Hematopoietic multipotent progenitor cell treated with erythropoietin and hydrocortisone succinate and interleukin-3 and kit ligand, for 17 days (in vitro differentiated cells): ENCODE results near the gene SDR42E2.
"Not testable (repeated sequence)": the region's sequence is repeated elsewhere in the genome, so short reads cannot be mapped to it uniquely, and the experiment has no call there.

ENCODE experiments used
- DNase-seq: peaks from one replicate; pipeline ENCODE4 v3.0.0-alpha.2; 2015; ENCODE audit warnings: low spot score

The SDR42E2 gene

GRCh38 chr16:22213801-22214200, 51.5 kb downstream of the SDR42E2 start:
- no peak for DNase-seq

GRCh38 chr16:22214402-22214801, 52.1 kb downstream of the SDR42E2 start:
- DNase-seq: no peak

DNA sequence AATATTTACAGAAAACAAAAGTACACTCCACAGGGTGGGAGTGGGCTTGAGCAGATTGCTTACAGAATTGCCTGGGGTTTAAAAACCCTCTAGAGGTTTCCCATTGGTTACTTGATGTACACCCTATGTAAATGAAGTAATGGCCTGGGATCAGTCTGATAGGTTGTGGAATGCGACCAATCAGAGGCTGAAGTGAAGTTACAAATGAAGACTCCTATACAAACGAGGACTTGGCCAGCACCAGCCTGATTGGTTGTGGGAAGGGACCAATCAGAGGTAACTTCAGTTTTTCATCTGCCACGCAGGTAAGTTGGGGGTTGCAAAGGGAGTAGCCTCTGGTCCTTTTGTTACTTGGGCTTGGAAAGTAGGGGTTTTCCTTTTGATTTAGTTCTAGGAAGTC, 52.6 kb downstream of the SDR42E2 start:
- peak; percentile 19 for DNase-seq

GRCh38 chr16:22216191-22216831, 54.0 kb downstream of the SDR42E2 start:
- DNase-seq: peak; percentile 43

GRCh38 chr16:22216832-22217225, 54.5 kb downstream of the SDR42E2 start:
- DNase-seq: not testable (repeated sequence)

DNA sequence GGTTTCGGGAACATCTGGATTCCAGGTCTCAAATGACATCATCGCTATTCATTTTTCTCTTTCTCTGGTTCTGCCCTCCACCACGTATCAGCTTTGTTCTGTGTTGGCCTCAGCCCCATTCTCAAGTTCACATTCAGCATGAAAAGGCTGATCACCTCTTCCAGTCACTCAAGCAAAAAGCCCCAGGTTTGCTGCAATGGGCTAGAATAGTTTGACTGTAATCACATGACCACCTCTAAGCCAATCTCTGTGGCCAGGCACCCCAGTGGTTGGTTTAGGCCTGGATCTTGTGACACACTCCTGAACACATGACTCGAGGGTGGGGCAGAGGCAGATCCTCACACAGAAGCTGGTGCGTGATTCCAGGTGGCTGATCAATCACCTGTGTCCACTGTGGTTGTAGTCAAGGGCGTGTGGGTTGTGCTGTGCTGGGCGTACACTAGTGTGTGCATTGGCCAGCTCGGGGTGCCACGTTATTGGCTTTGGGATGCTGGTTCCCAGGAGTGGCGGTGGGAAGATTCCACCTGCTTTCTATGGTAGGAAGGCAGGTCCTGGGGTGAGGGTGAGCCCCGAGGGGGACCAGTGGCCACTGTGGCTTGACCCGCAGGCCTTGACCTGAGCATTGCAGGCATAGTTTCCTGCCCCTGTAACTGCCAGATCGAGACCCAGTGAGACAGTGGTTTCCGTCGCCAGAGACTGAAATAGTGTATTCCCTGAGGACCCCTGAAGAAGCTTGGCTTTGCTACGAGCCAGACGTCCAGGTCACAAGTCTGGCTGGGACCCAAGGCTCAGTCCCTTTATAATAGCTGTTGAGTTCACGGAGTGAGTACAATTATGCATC, 55.8 kb downstream of the SDR42E2 start:
- peak; percentile 64 for DNase-seq

DNA sequence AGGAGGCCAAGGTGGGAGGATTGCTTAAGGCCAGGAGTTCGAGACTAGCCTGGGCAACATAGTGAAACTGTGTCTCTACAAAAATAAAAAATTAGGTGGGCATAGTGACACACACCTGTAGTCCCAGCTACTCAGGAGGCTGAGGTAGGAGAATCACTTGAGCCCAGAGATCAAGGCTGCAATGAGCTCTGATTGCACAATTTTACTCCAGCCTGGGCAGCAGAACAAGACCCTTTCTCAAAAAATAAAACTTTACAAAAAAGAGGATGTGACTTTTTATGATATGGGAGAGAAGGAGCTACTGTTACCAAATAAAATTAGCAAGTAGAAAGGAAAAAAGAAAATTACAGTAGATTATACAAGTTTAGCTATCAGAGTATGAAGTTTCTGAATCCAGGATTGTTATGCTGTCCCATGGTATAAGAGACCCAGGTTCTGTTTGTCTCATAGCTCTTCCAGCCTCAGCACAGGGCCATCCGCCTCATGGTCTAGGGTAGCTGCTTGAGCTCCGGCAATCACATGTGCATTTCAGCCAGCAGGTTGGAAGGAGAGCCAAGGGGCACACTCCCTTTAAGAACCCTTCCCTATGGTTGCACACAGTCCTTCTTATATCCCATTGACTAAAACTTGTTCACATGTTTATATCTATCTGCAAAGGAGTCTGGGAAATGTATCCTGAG, 57.2 kb downstream of the SDR42E2 start:
- no peak for DNase-seq

DNA sequence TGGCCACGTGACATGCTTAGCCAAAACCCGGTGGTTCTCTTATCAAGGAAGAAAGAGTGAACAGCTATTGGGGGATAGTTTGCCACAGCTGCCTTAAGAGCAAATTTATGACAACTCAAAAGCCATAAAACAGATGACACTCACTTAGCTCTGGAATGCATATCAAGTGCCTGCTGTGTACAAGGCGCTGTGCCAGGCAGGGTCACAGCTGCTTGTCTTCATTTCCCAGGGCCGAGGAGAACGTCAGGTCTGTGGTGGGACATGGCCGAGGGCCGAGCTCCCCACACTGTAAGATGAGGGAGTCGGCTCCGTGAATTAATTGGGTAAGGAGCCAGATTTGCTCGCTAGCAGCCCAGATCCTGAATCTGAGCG, 57.7 kb downstream of the SDR42E2 start:
- no peak for DNase-seq

- no peak for DNase-seq
Observed at GRCh38 chr16:22220714-22221113, 58.4 kb downstream of the SDR42E2 start.

DNA sequence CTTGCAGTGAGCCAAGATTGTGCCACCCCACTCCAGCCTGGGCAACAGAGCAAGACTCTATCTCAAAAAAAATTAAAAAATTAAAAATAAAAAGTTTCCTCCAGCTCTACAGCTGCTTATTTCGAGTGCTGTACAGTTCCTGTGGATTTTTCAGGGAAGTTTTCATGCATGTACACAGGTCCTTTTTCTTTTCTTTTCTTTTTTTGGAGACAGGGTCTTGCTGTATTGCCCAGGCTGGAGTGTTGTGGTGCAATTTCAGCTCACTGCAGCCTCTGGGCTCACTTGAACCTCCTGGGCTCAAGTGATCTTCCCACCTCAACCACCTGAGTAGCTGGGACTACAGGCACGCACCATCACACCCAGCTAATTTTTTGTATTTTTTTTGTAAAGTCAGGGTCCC, 59.7 kb downstream of the SDR42E2 start:
- DNase-seq: no peak

DNA sequence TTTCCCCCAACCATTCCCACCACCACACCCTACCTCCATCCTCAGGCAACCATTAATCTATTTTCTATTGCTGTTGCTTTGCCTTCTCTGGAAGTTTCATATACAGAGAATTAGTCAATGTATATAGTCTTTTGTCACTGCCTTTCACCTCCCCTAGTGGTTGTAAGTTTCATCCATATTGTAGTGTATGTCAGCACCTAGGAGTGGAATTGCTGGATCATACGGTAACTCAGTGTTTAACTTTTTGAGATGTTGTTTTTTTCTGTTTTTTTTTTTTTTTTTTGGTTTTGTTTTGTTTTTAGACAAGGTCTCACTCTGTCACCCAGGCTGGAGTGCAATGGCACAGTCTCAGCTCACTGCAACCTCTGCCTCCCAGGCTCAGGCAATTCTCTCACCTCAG, 60.7 kb downstream of the SDR42E2 start:
- DNase-seq: no peak

DNA sequence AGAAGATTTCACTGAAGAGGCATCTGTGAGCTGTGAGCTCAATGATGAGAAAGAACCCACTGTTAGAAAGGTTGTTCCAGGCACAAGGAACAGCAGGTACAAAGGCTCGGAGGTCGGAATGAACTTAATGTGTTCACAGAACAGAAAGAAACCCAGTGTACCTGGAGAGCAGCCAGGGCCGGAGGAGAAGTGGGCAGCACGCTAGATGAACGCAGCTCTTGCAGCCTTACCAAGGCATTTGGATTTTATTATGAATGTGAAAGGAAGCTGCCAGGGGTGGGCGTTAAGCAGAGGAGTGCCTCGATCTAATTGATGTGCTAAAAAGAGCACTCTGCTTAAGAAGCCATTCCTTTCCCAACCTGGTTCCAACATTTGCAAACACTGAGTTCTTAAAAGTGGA, 62.8 kb downstream of the SDR42E2 start:
- no peak for DNase-seq

- DNase-seq: no peak
Observed at GRCh38 chr16:22229889-22230288, 67.6 kb downstream of the SDR42E2 start.

- no peak for DNase-seq
Observed at GRCh38 chr16:22232277-22233036, 70.2 kb downstream of the SDR42E2 start.

- no peak for DNase-seq
Observed at GRCh38 chr16:22233037-22233372, 70.7 kb downstream of the SDR42E2 start.

GRCh38 chr16:22235839-22236745, 73.8 kb downstream of the SDR42E2 start:
- DNase-seq: peak; percentile 25

GRCh38 chr16:22239131-22239805, 77.0 kb downstream of the SDR42E2 start:
- no peak for DNase-seq

DNA sequence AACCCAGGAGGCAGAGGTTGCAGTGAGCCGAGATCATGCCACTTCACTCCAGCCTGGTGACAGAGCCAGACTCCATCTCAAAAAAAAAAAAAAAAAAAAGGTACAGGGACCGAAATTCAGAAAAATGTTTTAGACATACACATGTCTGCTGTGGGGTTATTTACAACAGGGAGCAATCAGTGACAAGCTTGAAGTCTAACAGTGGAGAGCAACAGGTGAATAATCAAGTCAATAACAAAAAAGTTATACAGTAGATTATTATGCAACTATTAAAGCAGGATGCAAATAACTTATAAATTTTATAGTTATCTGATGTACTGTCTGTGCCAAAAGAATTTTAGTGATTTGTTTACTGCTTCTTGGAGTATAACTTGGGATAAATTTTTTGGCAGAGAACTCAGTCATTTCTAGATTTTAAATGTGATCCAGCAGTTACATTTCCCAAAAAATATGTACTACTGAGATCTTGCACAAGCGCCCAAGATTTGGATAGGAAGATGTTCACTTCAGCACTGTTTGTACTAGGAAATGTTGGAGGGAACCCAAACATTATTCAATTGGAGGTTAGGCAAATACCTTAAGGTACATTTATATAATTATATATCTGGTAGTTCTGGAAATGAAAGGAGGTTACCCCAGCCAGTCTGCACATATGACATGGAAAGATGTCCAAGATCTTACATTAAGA, 77.9 kb downstream of the SDR42E2 start:
- DNase-seq: no peak
